ENCODE data around the gene MTCH2. TPM values are rescaled to one million over a fixed set of nuclear protein-coding genes. Genes with fewer than 3 reads are reported as not detected.
A peak's percentile ranks its signal among the peaks of the same experiment; 100 is the strongest.

MTCH2 gene
- total and polyA plus RNA-seq, 4 donors = 33.0 to 76.2 (median 59.8) TPM

DNA sequence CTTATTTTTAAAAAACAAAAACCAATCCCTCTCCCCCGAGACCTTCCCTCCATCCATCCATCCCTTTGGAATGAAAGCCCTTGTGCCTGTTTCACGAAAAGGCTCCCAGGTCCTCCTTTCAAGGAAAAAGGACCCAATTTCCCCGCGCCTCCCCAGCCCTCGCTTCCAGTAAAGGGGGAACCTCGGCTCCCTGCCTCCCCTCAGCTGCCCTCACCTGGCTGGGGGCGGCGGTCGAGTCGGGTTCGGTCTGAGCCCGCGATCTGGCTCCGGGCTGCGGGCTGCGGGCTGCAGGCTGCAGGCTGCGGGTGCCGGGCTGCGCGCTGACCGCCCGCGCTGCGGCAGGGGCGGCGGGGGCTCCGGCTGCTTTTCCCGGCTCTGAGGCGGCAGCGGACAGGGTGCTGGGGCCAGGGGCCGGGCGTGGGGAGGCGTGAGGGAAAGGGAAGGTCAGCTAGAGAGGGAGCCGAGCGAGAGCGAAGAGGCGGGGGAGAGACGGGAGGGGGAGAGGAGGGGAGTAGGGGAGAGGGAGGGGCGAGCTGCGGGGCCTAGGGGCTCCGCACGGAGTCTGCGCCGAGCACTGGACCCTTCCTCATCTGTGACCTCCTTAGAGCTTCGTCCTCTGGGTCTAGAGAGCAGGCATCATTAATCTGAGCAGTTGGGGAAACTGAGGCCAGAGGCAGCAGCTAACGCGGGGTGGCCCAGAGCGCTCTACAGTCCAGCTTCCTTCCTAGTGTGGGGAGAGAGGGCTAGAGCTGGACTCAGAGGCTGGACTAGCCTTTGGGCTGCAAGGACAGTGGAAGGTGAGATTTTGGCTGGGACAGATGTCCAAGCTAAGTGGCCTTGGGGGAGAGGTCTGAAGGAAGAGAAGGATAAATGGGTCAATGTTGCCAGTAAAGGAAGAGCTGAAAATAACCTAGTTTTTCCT, 48.2 kb downstream of the MTCH2 start, which contains the start of gene C1QTNF4:
Gene C1QTNF4 (minus strand): TSS at position 478 of the 922 bp plus-strand sequence. CDS start 3,601 bp downstream, outside the sequence.
- H3K36me3 ChIP-seq (ENCODE audit: control insufficient read depth in 4 of 4, insufficient read depth in 4 of 4, low read length in 4 of 4) = no peaks in the 10 kb centered on the region
- 4 to 5% methylated on average over 38 to 48 of the region's 48 CpGs for WGBS, 2 donors
- peaks cover 0 to 18% (median 5%) of the 10 kb centered on the region in 5 donors for H3K4me1 ChIP-seq (ENCODE audit: control insufficient read depth in 5 of 5, insufficient read depth in 5 of 5, low read length in 5 of 5)
- H3K9ac ChIP-seq (ENCODE audit: insufficient read depth in 1 of 2, low read length in 2 of 2) = no peak within 1 kb of the TSS
- no peak within 1 kb of the TSS for H3K27ac ChIP-seq (ENCODE audit: low read depth in 1 of 2, low read length in 1 of 2)
- H3K9me3 ChIP-seq (ENCODE audit: control insufficient read depth in 4 of 4, insufficient read depth in 3 of 4, low read length in 3 of 4) = peaks cover 0 to 4% (median 0%) of the 10 kb centered on the region in 4 donors
- TF ChIP-seq, protein P1, sequence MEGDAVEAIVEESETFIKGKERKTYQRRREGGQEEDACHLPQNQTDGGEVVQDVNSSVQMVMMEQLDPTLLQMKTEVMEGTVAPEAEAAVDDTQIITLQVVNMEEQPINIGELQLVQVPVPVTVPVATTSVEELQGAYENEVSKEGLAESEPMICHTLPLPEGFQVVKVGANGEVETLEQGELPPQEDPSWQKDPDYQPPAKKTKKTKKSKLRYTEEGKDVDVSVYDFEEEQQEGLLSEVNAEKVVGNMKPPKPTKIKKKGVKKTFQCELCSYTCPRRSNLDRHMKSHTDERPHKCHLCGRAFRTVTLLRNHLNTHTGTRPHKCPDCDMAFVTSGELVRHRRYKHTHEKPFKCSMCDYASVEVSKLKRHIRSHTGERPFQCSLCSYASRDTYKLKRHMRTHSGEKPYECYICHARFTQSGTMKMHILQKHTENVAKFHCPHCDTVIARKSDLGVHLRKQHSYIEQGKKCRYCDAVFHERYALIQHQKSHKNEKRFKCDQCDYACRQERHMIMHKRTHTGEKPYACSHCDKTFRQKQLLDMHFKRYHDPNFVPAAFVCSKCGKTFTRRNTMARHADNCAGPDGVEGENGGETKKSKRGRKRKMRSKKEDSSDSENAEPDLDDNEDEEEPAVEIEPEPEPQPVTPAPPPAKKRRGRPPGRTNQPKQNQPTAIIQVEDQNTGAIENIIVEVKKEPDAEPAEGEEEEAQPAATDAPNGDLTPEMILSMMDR (IDR thresholded peaks at IDR 0.05; ENCODE audit: control extremely low read depth, extremely low read depth) = no peak
- ATAC-seq (ENCODE audit: insufficient read depth, low FRiP score) = no peak
- H3K27me3 ChIP-seq (ENCODE audit: control insufficient read depth in 3 of 3, insufficient read depth in 3 of 3, low read length in 2 of 3) = peaks cover 0 to 23% (median 12%) of the 10 kb centered on the region in 3 donors
- H3K4me3 ChIP-seq = no peak within 1 kb of the TSS
- peak in 2 of 3 donors; percentile 36 to 47 for DNase-seq

DNA sequence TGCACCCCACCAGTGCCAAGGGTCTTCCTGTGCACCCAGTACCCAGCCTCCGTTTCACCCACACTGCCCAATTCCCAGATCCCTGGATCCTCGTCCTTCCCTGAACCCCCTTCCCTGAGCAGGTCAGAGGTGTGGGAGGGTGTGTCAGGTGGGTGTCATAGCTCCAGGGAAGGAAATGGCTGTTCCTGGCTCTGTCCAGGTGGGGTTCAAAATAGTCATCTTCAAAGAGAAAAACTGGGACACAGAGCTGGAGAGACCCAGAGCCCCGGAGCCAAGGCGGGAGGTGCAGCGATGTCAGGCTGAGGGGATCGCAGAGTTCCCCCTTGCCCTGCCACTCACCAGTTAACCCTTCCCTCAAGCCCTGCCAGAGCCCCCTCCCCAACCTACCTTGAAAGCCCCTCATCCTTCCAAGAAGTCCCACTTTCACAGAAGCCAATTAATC, 48.8 kb downstream of the MTCH2 start:
- 2 to 11% methylated on average over 6 of the region's 6 CpGs for WGBS, 2 donors
- Histone ChIP-seq H3K36me3 (ENCODE audit: control insufficient read depth in 4 of 4, insufficient read depth in 4 of 4, low read length in 4 of 4) (peaks cover 0 to 2% (median 0%) of the 10 kb centered on the region in 4 donors), H3K9me3 (ENCODE audit: control insufficient read depth in 4 of 4, insufficient read depth in 3 of 4, low read length in 3 of 4) (peaks cover 0 to 4% (median 0%) of the 10 kb centered on the region in 4 donors), H3K4me1 (ENCODE audit: control insufficient read depth in 5 of 5, insufficient read depth in 5 of 5, low read length in 5 of 5) (peaks cover 0 to 24% (median 5%) of the 10 kb centered on the region in 5 donors), H3K4me3 (no peak overlapping the region), H3K27me3 (ENCODE audit: control insufficient read depth in 3 of 3, insufficient read depth in 3 of 3, low read length in 2 of 3) (peaks cover 0 to 23% (median 12%) of the 10 kb centered on the region in 3 donors), H3K9ac (ENCODE audit: insufficient read depth in 1 of 2, low read length in 2 of 2) (no peak overlapping the region), H3K27ac (ENCODE audit: low read depth in 1 of 2, low read length in 1 of 2) (no peak overlapping the region)
- ATAC-seq (ENCODE audit: insufficient read depth, low FRiP score) = no peak
- DNase-seq = no peak
- TF ChIP-seq, protein P1 (IDR thresholded peaks at IDR 0.05; ENCODE audit: control extremely low read depth, extremely low read depth) = no peak

DNA sequence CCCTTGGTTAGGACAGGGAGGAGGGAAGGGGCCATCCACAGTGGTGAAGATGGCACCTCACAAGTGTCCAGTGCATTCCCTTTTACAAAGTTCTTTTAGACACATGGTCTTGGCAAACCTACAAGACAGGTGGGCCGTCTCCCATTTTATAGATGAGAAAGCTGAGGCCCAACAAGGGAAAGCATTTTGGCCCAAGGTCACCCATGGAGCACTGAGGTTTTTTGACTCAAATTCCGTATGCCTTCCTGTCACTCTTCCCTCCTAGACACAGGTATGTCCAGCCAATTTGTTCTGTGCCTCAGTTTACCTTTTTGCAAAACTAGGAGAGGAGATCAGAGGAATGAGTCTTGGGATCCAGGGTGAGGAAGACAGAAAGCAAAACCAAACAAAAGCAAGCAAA, 49.4 kb downstream of the MTCH2 start:
- Histone ChIP-seq H3K27me3 (ENCODE audit: control insufficient read depth in 3 of 3, insufficient read depth in 3 of 3, low read length in 2 of 3) (peaks cover 0 to 23% (median 12%) of the 10 kb centered on the region in 3 donors), H3K27ac (ENCODE audit: low read depth in 1 of 2, low read length in 1 of 2) (no peak overlapping the region), H3K36me3 (ENCODE audit: control insufficient read depth in 4 of 4, insufficient read depth in 4 of 4, low read length in 4 of 4) (peaks cover 0 to 3% (median 0%) of the 10 kb centered on the region in 4 donors), H3K4me3 (no peak overlapping the region), H3K9me3 (ENCODE audit: control insufficient read depth in 4 of 4, insufficient read depth in 3 of 4, low read length in 3 of 4) (peaks cover 0 to 4% (median 0%) of the 10 kb centered on the region in 4 donors), H3K4me1 (ENCODE audit: control insufficient read depth in 5 of 5, insufficient read depth in 5 of 5, low read length in 5 of 5) (peaks cover 0 to 24% (median 5%) of the 10 kb centered on the region in 5 donors), H3K9ac (ENCODE audit: insufficient read depth in 1 of 2, low read length in 2 of 2) (no peak overlapping the region)
- no peak for ATAC-seq (ENCODE audit: insufficient read depth, low FRiP score)
- DNase-seq = no peak
- TF ChIP-seq, protein P1 (IDR thresholded peaks at IDR 0.05; ENCODE audit: control extremely low read depth, extremely low read depth) = no peak
- 54 to 69% methylated on average over 2 of the region's 2 CpGs for WGBS, 2 donors
